Activated CD4-positive, alpha-beta T cell treated with anti-CD3 and anti-CD28 coated beads for 4 hours (primary cell): Measurements from ENCODE around the gene PIK3R1.
A peak's percentile ranks its signal among the peaks of the same experiment; 100 is the strongest.

Experiments used
- DNase-seq, 2 donors: peaks; one replicate each; pipeline ENCODE4 v3.0.0-alpha.2; 2020

PIK3R1 gene

GRCh38 chr5:68253624-68254585 lies 38.3 kb downstream of the PIK3R1 start:
- DNase-seq: no peak

- no peak for DNase-seq
These were observed 39.3 kb downstream of the PIK3R1 start for GRCh38 chr5:68254810-68255209.

GRCh38 chr5:68255305-68256120 lies 40.0 kb downstream of the PIK3R1 start:
- DNase-seq: peak in 1 of 2 donors; percentile 18

- DNase-seq: no peak
These were observed 41.7 kb downstream of the PIK3R1 start for GRCh38 chr5:68257210-68257609.

- no peak for DNase-seq
These were observed 43.0 kb downstream of the PIK3R1 start for GRCh38 chr5:68258531-68258930.

- DNase-seq: no peak
These were observed 44.1 kb downstream of the PIK3R1 start for GRCh38 chr5:68259700-68260099.

- DNase-seq: no peak
These were observed 44.9 kb downstream of the PIK3R1 start for GRCh38 chr5:68260467-68260866.

GRCh38 chr5:68261169-68261568 lies 45.6 kb downstream of the PIK3R1 start:
- no peak for DNase-seq

- DNase-seq: no peak
These were observed 46.1 kb downstream of the PIK3R1 start for GRCh38 chr5:68261569-68262065.

- no peak for DNase-seq
These were observed 48.7 kb downstream of the PIK3R1 start for GRCh38 chr5:68264024-68264956.

GRCh38 chr5:68265347-68265746 lies 49.8 kb downstream of the PIK3R1 start:
- DNase-seq: no peak

GRCh38 chr5:68265822-68266395 lies 50.4 kb downstream of the PIK3R1 start:
- no peak for DNase-seq

GRCh38 chr5:68266457-68266856 lies 50.9 kb downstream of the PIK3R1 start:
- DNase-seq: no peak

GRCh38 chr5:68267066-68267465 lies 51.5 kb downstream of the PIK3R1 start:
- DNase-seq: no peak

GRCh38 chr5:68268101-68268851 lies 52.7 kb downstream of the PIK3R1 start:
- no peak for DNase-seq

GRCh38 chr5:68268852-68269130 lies 53.2 kb downstream of the PIK3R1 start:
- no peak for DNase-seq

GRCh38 chr5:68269820-68270219 lies 54.3 kb downstream of the PIK3R1 start:
- no peak for DNase-seq

- no peak for DNase-seq
These were observed 54.9 kb downstream of the PIK3R1 start for GRCh38 chr5:68270399-68270975.

- no peak for DNase-seq
These were observed 55.6 kb downstream of the PIK3R1 start for GRCh38 chr5:68271124-68271523.

GRCh38 chr5:68272289-68272688 lies 56.7 kb downstream of the PIK3R1 start:
- DNase-seq: no peak
